ENCODE results near the gene ARHGAP26. TPM values are rescaled to one million over a fixed set of nuclear protein-coding genes. Genes with fewer than 3 reads are reported as not detected.

Gene ARHGAP26
- polyA plus RNA-seq, 1 donor from 2014 or later = 0.83 TPM

DNA sequence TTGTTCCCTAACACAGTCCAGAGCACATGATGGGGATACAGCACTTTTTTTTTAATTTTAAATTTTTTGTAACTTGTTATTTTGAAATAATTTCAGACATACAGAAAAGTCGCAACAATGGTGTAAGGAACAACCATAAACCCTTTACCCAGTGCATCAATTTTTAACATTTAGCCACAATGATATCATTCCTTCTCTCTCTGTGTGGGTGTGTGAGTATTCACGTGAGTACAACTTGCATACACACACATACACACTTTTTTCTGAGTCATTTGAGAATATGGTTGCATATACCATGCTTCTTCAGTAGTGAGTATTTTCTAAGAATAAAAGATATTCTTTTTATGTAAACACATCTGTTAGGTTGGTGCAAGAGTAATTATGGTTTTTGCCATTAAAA lies 135.2 kb downstream of the ARHGAP26 start:
- no peaks in the 10 kb centered on the region for H3K27me3 ChIP-seq (ENCODE audit: insufficient read depth, low read depth, low read length)
- H3K9ac ChIP-seq (ENCODE audit: low read length) = no peak overlapping the region
- H3K79me2 ChIP-seq (replicated peaks; ENCODE audit: insufficient read depth, low read length) = no peaks in the 10 kb centered on the region
- H3K9me3 ChIP-seq (ENCODE audit: low read length) = no peaks in the 10 kb centered on the region
- no peaks in the 10 kb centered on the region for H4K20me1 ChIP-seq (ENCODE audit: insufficient read depth)
- H2AFZ ChIP-seq (ENCODE audit: low read depth, low read length) = no peak overlapping the region
- no peak overlapping the region for H3K4me3 ChIP-seq (ENCODE audit: low read length)
- H3F3A ChIP-seq (ENCODE audit: insufficient read depth, low read length, poor library complexity, severe bottlenecking) = no peaks in the 10 kb centered on the region
- H3K36me3 ChIP-seq (ENCODE audit: insufficient read depth, low read length) = no peaks in the 10 kb centered on the region
- no peaks in the 10 kb centered on the region for H3K9me2 ChIP-seq (ENCODE audit: insufficient read depth, low read length)
- H3K4me2 ChIP-seq (ENCODE audit: low read length) = no peak overlapping the region
- no peak for TF ChIP-seq SMC3 (conservative IDR thresholded peaks at IDR 0.05; ENCODE audit: poor library complexity)
- TF ChIP-seq EP300 (conservative IDR thresholded peaks at IDR 0.05; ENCODE audit: poor library complexity, severe bottlenecking) = no peak
- no peak for TF ChIP-seq RAD21 (conservative IDR thresholded peaks at IDR 0.05)
- no peak overlapping the region for H3K27ac ChIP-seq (ENCODE audit: low read length)

GRCh38 chr5:142906863-142907671 lies 136.9 kb downstream of the ARHGAP26 start:
- no peak for TF ChIP-seq POLR2AphosphoS5 (IDR thresholded peaks at IDR 0.05)
- no peak for TF ChIP-seq EP300 (conservative IDR thresholded peaks at IDR 0.05; ENCODE audit: poor library complexity, severe bottlenecking)
- no peak for TF ChIP-seq RAD21 (conservative IDR thresholded peaks at IDR 0.05)
- no peak for TF ChIP-seq REST (IDR thresholded peaks at IDR 0.05; ENCODE audit: borderline replicate concordance)
- TF ChIP-seq, protein P1, sequence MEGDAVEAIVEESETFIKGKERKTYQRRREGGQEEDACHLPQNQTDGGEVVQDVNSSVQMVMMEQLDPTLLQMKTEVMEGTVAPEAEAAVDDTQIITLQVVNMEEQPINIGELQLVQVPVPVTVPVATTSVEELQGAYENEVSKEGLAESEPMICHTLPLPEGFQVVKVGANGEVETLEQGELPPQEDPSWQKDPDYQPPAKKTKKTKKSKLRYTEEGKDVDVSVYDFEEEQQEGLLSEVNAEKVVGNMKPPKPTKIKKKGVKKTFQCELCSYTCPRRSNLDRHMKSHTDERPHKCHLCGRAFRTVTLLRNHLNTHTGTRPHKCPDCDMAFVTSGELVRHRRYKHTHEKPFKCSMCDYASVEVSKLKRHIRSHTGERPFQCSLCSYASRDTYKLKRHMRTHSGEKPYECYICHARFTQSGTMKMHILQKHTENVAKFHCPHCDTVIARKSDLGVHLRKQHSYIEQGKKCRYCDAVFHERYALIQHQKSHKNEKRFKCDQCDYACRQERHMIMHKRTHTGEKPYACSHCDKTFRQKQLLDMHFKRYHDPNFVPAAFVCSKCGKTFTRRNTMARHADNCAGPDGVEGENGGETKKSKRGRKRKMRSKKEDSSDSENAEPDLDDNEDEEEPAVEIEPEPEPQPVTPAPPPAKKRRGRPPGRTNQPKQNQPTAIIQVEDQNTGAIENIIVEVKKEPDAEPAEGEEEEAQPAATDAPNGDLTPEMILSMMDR (IDR thresholded peaks at IDR 0.05; ENCODE audit: poor library complexity, severe bottlenecking) = no peak
- TF ChIP-seq MXI1 (conservative IDR thresholded peaks at IDR 0.05; ENCODE audit: poor library complexity, severe bottlenecking) = no peak
- TF ChIP-seq EZH2 (IDR thresholded peaks at IDR 0.05; ENCODE audit: borderline replicate concordance, insufficient read depth, low read length, poor library complexity, severe bottlenecking) = no peak
- no peak for TF ChIP-seq SMC3 (conservative IDR thresholded peaks at IDR 0.05; ENCODE audit: poor library complexity)
- TF ChIP-seq TAF1 (IDR thresholded peaks at IDR 0.05; ENCODE audit: low read depth) = no peak
- Histone ChIP-seq H3K27ac (ENCODE audit: low read length) (no peak overlapping the region), H3K9ac (ENCODE audit: low read length) (no peak overlapping the region), H3K79me2 (replicated peaks; ENCODE audit: insufficient read depth, low read length) (no peaks in the 10 kb centered on the region), H3K4me3 (ENCODE audit: low read length) (no peak overlapping the region), H2AFZ (ENCODE audit: low read depth, low read length) (no peak overlapping the region), H4K20me1 (ENCODE audit: insufficient read depth) (no peaks in the 10 kb centered on the region), H3K27me3 (ENCODE audit: insufficient read depth, low read depth, low read length) (no peaks in the 10 kb centered on the region), H3K36me3 (ENCODE audit: insufficient read depth, low read length) (no peaks in the 10 kb centered on the region), H3K9me3 (ENCODE audit: low read length) (no peaks in the 10 kb centered on the region), H3K4me2 (ENCODE audit: low read length) (no peak overlapping the region), H3F3A (ENCODE audit: insufficient read depth, low read length, poor library complexity, severe bottlenecking) (no peaks in the 10 kb centered on the region), H3K9me2 (ENCODE audit: insufficient read depth, low read length) (no peaks in the 10 kb centered on the region)
